ENCODE data around the gene HPCAL4. TPM values are rescaled to one million over a fixed set of nuclear protein-coding genes. Genes with fewer than 3 reads are reported as not detected.

Gene HPCAL4
- total RNA-seq, 4 donors from 2014 or later, result 0.14 to 0.16 TPM; not detected in 2

DNA sequence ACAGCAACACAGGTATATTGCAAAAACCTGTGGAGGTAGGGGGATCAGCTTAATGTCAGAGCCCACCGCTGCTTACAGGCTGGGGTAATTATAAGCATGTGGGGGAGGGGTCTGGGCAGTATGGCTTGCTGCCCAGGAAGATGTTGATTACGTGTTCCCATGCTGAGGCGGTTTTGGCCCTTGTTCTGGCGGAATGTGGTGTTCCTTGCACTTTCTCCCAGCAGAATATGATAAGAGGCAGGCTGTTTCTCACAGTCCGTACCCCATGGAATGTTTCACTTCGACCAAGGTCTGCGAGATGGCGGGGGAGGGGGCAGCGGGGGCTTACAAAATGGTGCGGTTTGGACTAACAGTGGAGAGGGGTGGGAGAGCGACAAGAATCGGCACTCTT, 9.8 kb upstream of the HPCAL4 start:
- no peak overlapping the region for H3K4me3 ChIP-seq
- H3K9me3 ChIP-seq, result no peaks in the 10 kb centered on the region
- H3K4me1 ChIP-seq, result peaks cover 0 to 3% (median 1%) of the 10 kb centered on the region in 4 donors
- H3K36me3 ChIP-seq, result no peaks in the 10 kb centered on the region
- peaks cover 25% of the 10 kb centered on the region for H3K27me3 ChIP-seq
- TF ChIP-seq POLR2AphosphoS5 (IDR thresholded peaks at IDR 0.05) (no peak), EP300 (IDR thresholded peaks at IDR 0.05; ENCODE audit: low read depth) (no peak), POLR2A (IDR thresholded peaks at IDR 0.05) (no peak)
- TF ChIP-seq, protein P1, sequence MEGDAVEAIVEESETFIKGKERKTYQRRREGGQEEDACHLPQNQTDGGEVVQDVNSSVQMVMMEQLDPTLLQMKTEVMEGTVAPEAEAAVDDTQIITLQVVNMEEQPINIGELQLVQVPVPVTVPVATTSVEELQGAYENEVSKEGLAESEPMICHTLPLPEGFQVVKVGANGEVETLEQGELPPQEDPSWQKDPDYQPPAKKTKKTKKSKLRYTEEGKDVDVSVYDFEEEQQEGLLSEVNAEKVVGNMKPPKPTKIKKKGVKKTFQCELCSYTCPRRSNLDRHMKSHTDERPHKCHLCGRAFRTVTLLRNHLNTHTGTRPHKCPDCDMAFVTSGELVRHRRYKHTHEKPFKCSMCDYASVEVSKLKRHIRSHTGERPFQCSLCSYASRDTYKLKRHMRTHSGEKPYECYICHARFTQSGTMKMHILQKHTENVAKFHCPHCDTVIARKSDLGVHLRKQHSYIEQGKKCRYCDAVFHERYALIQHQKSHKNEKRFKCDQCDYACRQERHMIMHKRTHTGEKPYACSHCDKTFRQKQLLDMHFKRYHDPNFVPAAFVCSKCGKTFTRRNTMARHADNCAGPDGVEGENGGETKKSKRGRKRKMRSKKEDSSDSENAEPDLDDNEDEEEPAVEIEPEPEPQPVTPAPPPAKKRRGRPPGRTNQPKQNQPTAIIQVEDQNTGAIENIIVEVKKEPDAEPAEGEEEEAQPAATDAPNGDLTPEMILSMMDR (IDR thresholded peaks at IDR 0.05), result no peak
- no peak overlapping the region for H3K27ac ChIP-seq
- in situ Hi-C loops (cut with MboI; ENCODE audit: low pct_ligation_motif_present in 1 of 4, low pct_unique_long_range_greater_than_20kb in 1 of 4, low sequenced_read_pairs in 3 of 4) (no loop called here), intact Hi-C loops (cut with DNase I; ENCODE audit: low total_unique reads) (no loop called here)
- no peak for DNase-seq
- 9 to 30% methylated on average over 2 to 12 of the region's 12 CpGs for WGBS, 2 donors (ENCODE audit: low coverage in 1 of 2)

DNA sequence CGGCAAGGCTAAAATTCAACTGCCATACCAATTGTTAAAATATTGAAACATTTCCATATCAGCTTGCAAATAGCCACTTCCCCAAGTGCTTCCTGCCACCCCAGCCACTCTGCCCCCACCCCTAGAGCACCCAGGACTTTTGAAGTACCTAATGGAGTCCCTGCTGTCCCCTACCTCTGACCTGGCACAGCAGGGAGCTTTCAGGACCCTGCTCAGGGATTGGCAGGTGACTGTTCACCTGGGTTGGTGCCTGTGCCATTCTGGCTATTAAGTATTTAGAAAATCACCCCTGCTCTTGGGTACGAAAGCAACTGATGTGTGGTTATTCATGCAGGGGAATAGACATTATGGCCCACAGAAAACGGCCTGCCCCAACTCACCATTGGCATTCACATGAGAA, 9.1 kb upstream of the HPCAL4 start:
- no peak for DNase-seq
- WGBS, 2 donors (ENCODE audit: low coverage in 1 of 2), result 57 to 100% methylated on average over 1 to 3 of the region's 3 CpGs
- intact Hi-C loops (cut with DNase I; ENCODE audit: low total_unique reads), result no loop called here
- H3K9me3 ChIP-seq, result no peaks in the 10 kb centered on the region
- TF ChIP-seq, protein P1 (IDR thresholded peaks at IDR 0.05), result no peak
- no peak for TF ChIP-seq EP300 (IDR thresholded peaks at IDR 0.05; ENCODE audit: low read depth)
- TF ChIP-seq POLR2A (IDR thresholded peaks at IDR 0.05), result no peak
- TF ChIP-seq POLR2AphosphoS5 (IDR thresholded peaks at IDR 0.05), result no peak
- no peaks in the 10 kb centered on the region for H3K36me3 ChIP-seq
- peaks cover 32% of the 10 kb centered on the region for H3K27me3 ChIP-seq
- peaks cover 0 to 3% (median 1%) of the 10 kb centered on the region in 4 donors for H3K4me1 ChIP-seq
- in situ Hi-C loops (cut with MboI; ENCODE audit: low pct_ligation_motif_present in 1 of 4, low pct_unique_long_range_greater_than_20kb in 1 of 4, low sequenced_read_pairs in 3 of 4), result no loop called here
- no peak overlapping the region for H3K27ac ChIP-seq
- no peak overlapping the region for H3K4me3 ChIP-seq

DNA sequence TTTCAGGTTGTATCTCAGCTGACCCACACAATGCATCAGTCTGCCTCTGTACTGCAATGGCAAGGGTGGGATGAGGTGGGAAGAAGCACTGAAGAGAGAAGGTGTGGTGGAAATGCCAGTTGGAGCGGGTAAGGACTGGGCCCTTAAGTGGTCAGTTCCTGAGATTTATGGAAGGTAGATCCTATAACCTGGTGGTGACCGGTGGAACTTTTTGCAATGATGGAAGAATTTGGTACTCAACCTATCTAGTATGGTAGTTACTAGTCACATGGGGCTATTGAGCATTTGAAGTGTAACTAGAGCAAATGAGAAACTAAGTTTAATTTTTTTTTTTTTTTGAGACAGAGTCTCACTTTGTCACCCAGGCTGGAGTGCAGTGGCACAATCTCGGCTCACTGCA, 8.2 kb upstream of the HPCAL4 start:
- in situ Hi-C loops (cut with MboI; ENCODE audit: low pct_ligation_motif_present in 1 of 4, low pct_unique_long_range_greater_than_20kb in 1 of 4, low sequenced_read_pairs in 3 of 4), result no loop called here
- Histone ChIP-seq H3K9me3 (no peaks in the 10 kb centered on the region), H3K4me3 (no peak overlapping the region), H3K27me3 (peaks cover 40% of the 10 kb centered on the region), H3K27ac (no peak overlapping the region), H3K4me1 (peaks cover 0 to 3% (median 1%) of the 10 kb centered on the region in 4 donors), H3K36me3 (no peaks in the 10 kb centered on the region)
- WGBS, 2 donors (ENCODE audit: low coverage in 1 of 2), result 92% methylated on average over 3 of the region's 3 CpGs; no CpG with 5 or more reads in 1 of the 2 donors
- intact Hi-C loops (cut with DNase I; ENCODE audit: low total_unique reads), result no loop called here
- no peak for TF ChIP-seq EP300 (IDR thresholded peaks at IDR 0.05; ENCODE audit: low read depth)
- TF ChIP-seq POLR2AphosphoS5 (IDR thresholded peaks at IDR 0.05), result no peak
- TF ChIP-seq, protein P1 (IDR thresholded peaks at IDR 0.05), result no peak
- TF ChIP-seq POLR2A (IDR thresholded peaks at IDR 0.05), result no peak
- no peak for DNase-seq

DNA sequence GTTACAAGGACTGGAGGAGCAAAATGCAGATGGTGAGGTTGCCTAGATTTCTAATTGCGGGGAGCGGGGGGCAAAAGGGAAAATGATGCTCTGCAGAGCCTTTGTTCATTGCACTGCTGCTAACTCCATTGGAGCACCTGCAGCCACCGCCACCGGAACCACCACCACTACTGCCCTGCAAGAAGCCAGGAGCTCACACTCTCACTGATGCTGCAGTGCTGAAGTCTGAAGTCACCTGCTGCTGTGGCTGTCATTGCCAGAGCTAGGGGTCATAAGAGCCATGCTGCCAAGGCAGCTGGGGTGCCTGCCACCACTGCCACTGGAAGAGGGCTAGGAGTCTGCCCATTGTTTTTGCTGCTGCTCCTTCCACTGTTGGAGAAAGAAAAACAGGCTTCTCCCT, 7.3 kb upstream of the HPCAL4 start:
- no peak overlapping the region for H3K4me3 ChIP-seq
- peaks cover 45% of the 10 kb centered on the region for H3K27me3 ChIP-seq
- TF ChIP-seq POLR2A (IDR thresholded peaks at IDR 0.05) (no peak), POLR2AphosphoS5 (IDR thresholded peaks at IDR 0.05) (no peak)
- peaks cover 0 to 3% (median 1%) of the 10 kb centered on the region in 4 donors for H3K4me1 ChIP-seq
- H3K9me3 ChIP-seq, result no peaks in the 10 kb centered on the region
- 62 to 96% methylated on average over 2 to 4 of the region's 4 CpGs for WGBS, 2 donors (ENCODE audit: low coverage in 1 of 2)
- no peak for DNase-seq
- intact Hi-C loops (cut with DNase I; ENCODE audit: low total_unique reads), result no loop called here
- H3K36me3 ChIP-seq, result no peaks in the 10 kb centered on the region
- no peak overlapping the region for H3K27ac ChIP-seq
- in situ Hi-C loops (cut with MboI; ENCODE audit: low pct_ligation_motif_present in 1 of 4, low pct_unique_long_range_greater_than_20kb in 1 of 4, low sequenced_read_pairs in 3 of 4), result no loop called here

DNA sequence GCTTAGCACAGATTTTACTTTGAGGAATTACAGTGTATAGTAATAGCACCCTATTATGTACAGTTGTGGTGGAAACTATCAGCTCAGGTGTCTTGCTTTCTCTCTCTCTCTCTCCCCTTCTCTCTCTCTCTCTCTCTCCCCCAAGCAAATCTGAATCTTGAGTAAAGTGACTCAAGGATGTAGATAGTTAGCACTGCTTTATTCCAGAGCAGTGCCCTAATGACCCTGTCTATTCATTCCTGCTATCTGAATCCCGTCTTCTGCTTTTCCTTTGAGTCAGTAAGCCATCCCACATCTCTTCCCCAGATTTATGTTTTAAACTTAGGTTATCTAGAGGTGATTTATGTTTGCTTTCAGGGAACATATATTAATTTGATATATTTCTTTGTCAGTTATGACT, 5.2 kb upstream of the HPCAL4 start:
- Histone ChIP-seq H3K4me1 (peaks cover 0 to 14% (median 12%) of the 10 kb centered on the region in 4 donors), H3K9me3 (no peaks in the 10 kb centered on the region), H3K36me3 (no peaks in the 10 kb centered on the region), H3K27ac (no peak overlapping the region), H3K27me3 (peaks cover 66% of the 10 kb centered on the region), H3K4me3 (no peak overlapping the region)
- no peak for DNase-seq
- intact Hi-C loops (cut with DNase I; ENCODE audit: low total_unique reads), result no loop called here
- in situ Hi-C loops (cut with MboI; ENCODE audit: low pct_ligation_motif_present in 1 of 4, low pct_unique_long_range_greater_than_20kb in 1 of 4, low sequenced_read_pairs in 3 of 4), result no loop called here
- 56 to 59% methylated on average over 1 of the region's 1 CpG for WGBS, 2 donors (ENCODE audit: low coverage in 1 of 2)
- TF ChIP-seq POLR2AphosphoS5 (IDR thresholded peaks at IDR 0.05) (no peak), POLR2A (IDR thresholded peaks at IDR 0.05) (no peak), EP300 (IDR thresholded peaks at IDR 0.05; ENCODE audit: low read depth) (no peak)
- TF ChIP-seq, protein P1 (IDR thresholded peaks at IDR 0.05), result no peak
